Progenitor cell of endocrine pancreas (in vitro differentiated cells): ENCODE measurements around the gene MSRB2. TPM values are rescaled to one million over a fixed set of nuclear protein-coding genes. Genes with fewer than 3 reads are reported as not detected.

Experiments
- DNase-seq: peaks from one replicate; pipeline ENCODE4 v3.0.0; 2021; ENCODE audit warnings: low spot score; ENCODE audit not compliant: unreplicated experiment
- H3K27ac Mint-ChIP-seq: 2 replicates; pipeline ENCODE4 v1.8.0; 2021; ENCODE audit warnings: mild to moderate bottlenecking, moderate library complexity, mixed read lengths
- H3K27me3 Mint-ChIP-seq: 2 replicates; pipeline ENCODE4 v1.8.0; 2021; ENCODE audit warnings: mixed read lengths
- H3K36me3 Mint-ChIP-seq: 2 replicates; pipeline ENCODE4 v1.8.0; 2022; ENCODE audit warnings: mixed read lengths; ENCODE audit not compliant: insufficient read depth
- H3K4me1 Mint-ChIP-seq: 2 replicates; pipeline ENCODE4 v1.8.0; 2021; ENCODE audit warnings: low read depth, mixed read lengths
- H3K4me3 Mint-ChIP-seq: 2 replicates; pipeline ENCODE4 v1.8.0; 2021; ENCODE audit warnings: low read depth, mild to moderate bottlenecking, moderate library complexity, mixed read lengths
- H3K9me3 Mint-ChIP-seq: 2 replicates; pipeline ENCODE4 v1.8.0; 2021; ENCODE audit warnings: low read depth, mixed read lengths
- total RNA-seq: library from RNA; stranded (reverse); gene quantifications from 2 replicates; pipeline ENCODE4 v1.2.1, GENCODE V29; 2021
- TF ChIP-seq, protein P1 (sequence below): fragments of 200-600 bp; sonication (generic); IDR thresholded peaks from one replicate; pipeline ENCODE4 v1.5.0; 2021; ENCODE audit warnings: antibody characterized with exemption, mild to moderate bottlenecking; ENCODE audit not compliant: unreplicated experiment

MSRB2 gene
- total RNA-seq, 1 donor from 2014 or later, result 29.1 TPM

DNA sequence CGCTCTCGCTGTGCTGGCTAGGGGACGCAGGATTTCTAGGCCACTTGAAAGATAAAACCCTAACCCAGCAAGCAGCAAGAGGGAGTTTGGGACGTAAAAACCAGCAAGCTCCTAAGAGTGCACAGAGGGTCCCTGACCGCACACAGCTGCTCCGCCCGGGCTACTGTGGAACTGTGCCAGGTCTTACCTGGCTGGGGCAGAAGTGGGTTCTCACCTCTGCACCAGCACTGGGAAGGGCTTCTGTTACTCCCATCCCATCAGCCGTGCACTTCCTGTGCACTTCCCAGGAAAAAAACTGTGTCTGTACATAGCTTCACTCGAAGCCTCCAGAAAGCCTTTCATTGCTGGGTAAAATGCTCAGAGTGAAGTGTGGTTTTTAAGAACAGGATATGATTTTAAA, 50.9 kb downstream of the MSRB2 start:
- peaks cover 8% of the 10 kb centered on the region for H3K27me3 Mint-ChIP-seq
- no peak overlapping the region for H3K4me3 Mint-ChIP-seq
- peaks cover 4% of the 10 kb centered on the region for H3K36me3 Mint-ChIP-seq
- H3K4me1 Mint-ChIP-seq, result no peaks in the 10 kb centered on the region
- H3K9me3 Mint-ChIP-seq, result peaks cover 4% of the 10 kb centered on the region
- H3K27ac Mint-ChIP-seq, result no peak overlapping the region
- TF ChIP-seq, protein P1, sequence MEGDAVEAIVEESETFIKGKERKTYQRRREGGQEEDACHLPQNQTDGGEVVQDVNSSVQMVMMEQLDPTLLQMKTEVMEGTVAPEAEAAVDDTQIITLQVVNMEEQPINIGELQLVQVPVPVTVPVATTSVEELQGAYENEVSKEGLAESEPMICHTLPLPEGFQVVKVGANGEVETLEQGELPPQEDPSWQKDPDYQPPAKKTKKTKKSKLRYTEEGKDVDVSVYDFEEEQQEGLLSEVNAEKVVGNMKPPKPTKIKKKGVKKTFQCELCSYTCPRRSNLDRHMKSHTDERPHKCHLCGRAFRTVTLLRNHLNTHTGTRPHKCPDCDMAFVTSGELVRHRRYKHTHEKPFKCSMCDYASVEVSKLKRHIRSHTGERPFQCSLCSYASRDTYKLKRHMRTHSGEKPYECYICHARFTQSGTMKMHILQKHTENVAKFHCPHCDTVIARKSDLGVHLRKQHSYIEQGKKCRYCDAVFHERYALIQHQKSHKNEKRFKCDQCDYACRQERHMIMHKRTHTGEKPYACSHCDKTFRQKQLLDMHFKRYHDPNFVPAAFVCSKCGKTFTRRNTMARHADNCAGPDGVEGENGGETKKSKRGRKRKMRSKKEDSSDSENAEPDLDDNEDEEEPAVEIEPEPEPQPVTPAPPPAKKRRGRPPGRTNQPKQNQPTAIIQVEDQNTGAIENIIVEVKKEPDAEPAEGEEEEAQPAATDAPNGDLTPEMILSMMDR, result no peak
- no peak for DNase-seq

DNA sequence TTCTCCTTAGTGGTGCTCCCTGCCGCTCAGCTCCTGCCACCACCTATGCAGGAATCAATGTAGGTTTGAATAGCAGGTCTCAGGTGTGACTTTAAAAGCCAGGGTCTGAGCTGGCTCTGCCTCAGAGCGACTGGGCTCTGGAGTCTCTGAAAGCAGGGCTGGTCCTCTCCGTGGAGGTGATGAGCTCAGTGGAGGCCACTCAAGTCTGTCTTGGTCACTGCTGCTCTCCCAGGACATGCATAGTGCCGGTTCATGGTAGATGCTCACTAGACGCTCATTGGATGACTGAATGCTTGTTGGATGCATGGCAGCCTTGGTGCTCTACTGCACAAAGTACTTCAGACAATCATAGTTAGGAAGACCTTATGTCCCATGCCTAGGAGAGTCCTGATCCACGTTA, 51.7 kb downstream of the MSRB2 start:
- Mint-ChIP-seq H3K9me3 (no peaks in the 10 kb centered on the region), H3K27me3 (peaks cover 9% of the 10 kb centered on the region), H3K36me3 (peaks cover 4% of the 10 kb centered on the region), H3K4me1 (no peaks in the 10 kb centered on the region), H3K4me3 (no peak overlapping the region), H3K27ac (no peak overlapping the region)
- no peak for DNase-seq
- TF ChIP-seq, protein P1, result no peak

DNA sequence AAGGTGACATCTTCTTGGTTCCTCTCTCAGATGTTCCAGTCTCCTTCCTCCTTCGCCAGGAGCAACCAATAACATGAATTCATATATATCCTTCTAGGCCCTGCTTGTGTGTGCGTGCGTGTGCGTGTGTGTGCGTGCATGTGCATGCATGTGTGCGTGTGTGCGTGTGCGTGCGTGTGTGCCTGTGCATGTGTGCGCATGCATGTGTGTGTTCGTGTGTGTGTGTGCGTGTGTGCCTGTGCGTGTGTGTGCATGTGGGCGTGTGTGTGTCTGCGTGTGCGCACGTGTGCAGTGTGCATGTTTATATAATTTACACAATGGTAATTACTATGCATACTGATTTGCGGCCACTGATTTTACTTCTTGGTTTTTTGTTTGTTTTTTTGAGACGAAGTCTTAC, 52.8 kb downstream of the MSRB2 start:
- H3K9me3 Mint-ChIP-seq, result no peaks in the 10 kb centered on the region
- no peak overlapping the region for H3K4me3 Mint-ChIP-seq
- H3K27me3 Mint-ChIP-seq, result peaks cover 9% of the 10 kb centered on the region
- H3K36me3 Mint-ChIP-seq, result peaks cover 4% of the 10 kb centered on the region
- no peak overlapping the region for H3K27ac Mint-ChIP-seq
- TF ChIP-seq, protein P1, result no peak
- H3K4me1 Mint-ChIP-seq, result no peaks in the 10 kb centered on the region
- DNase-seq, result no peak

DNA sequence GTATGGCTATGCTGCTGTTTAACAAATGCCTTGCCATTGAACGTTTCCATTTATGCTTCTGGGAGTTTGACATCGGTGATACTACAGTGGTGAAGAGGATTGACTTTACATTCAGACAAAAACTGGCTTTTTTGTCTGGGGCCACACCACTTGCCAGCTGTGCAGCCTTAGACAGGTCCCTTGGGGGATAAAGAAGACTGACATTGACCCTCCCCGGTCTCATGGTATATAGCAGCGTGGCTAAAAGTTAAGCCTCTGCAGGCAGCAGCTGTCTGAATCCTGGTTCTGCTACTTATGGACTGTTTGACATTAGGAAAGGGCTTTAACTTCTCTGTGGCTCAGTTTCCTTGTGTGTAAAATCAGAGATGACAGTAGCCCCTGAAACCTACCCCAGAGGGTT, 54.7 kb downstream of the MSRB2 start:
- Mint-ChIP-seq H3K27ac (no peak overlapping the region), H3K4me1 (no peaks in the 10 kb centered on the region), H3K4me3 (no peak overlapping the region), H3K36me3 (peaks cover 9% of the 10 kb centered on the region), H3K27me3 (peaks cover 14% of the 10 kb centered on the region), H3K9me3 (no peaks in the 10 kb centered on the region)
- no peak for DNase-seq
- TF ChIP-seq, protein P1, result no peak

DNA sequence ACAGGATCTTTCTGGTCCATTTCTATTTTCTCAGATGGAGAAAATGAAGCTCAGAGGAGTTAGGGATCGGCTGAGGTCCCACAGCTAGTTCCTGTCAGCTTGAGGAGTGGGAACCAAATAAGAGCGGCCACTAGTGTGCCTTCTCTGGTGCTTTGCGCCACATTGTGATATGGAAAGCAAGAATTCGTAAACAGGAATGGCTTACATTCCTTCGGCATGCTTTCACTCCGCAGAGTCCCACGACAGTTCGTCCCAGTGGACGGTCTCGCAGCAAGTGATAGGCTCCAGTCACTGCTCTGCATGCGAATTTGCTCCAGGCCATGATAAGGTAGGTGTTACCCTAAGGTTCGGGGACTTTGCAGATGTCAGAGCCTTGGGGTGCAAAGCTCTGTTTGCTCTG, 55.2 kb downstream of the MSRB2 start:
- Mint-ChIP-seq H3K36me3 (peaks cover 9% of the 10 kb centered on the region), H3K27me3 (peaks cover 16% of the 10 kb centered on the region)

More for the DNA sequence above, 55.2 kb downstream of the MSRB2 start:
- H3K4me1 Mint-ChIP-seq, result no peaks in the 10 kb centered on the region
- no peak overlapping the region for H3K27ac Mint-ChIP-seq
- no peaks in the 10 kb centered on the region for H3K9me3 Mint-ChIP-seq
- no peak overlapping the region for H3K4me3 Mint-ChIP-seq
- TF ChIP-seq, protein P1, result no peak
- no peak for DNase-seq
